NCI-H748 treated with DMSO at 0.1 percent for 48 hours (cell line): ENCODE results near the gene ULBP1.
"Not testable (repeated sequence)": the region's sequence is repeated elsewhere in the genome, so short reads cannot be mapped to it uniquely, and the experiment has no call there.

Source experiments
- DNase-seq: peaks from one replicate; lab custom pipeline; 2025; lab: John Stamatoyannopoulos, UW

Gene ULBP1

DNA sequence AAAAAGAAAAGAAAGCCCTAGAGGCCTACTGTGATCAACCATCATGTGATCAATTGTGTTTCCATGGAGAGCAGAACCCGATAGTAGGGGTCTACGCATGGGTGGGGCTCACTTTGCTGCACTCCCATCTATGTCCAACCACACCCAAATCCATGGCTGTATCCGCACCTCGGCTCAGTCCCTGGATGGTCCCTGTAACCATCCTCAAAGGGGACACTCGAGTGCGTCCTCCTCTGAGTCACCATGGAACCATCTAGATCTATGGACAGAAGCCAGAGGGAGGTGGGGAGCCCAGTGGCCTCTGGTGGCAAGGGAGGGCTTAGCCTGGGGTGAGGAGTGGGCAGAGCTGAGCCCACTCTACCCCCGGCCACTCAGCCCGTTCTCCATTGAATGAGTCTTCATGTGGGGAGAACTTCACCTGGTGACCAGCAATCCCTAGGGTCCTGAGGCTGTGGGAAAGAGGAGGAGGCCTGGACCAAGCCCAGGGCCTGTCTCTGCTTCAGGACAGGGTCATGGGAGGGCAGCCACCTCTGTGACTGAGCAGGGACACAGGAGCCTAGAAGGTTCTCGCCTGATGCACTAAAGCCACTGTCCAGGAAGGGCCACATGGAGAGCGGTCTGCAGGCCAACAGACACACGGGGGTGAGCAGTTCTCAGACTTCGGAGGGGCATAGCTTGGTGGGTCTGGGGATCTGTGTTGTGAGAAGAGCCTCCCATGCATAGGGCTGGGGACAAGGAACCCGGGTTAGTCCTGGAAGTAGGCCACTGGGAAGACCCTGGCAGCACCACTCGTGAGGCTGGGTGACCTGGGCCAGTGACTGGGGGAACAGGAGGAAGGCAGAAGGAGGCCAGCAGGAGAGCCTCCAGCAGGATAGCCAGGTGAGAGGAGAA, 42.3 kb downstream of the ULBP1 start:
- DNase-seq: no peak

- DNase-seq: peak; percentile 14
These were observed 43.3 kb downstream of the ULBP1 start for GRCh38 chr6:150006961-150007464.

GRCh38 chr6:150008588-150008987, 44.8 kb downstream of the ULBP1 start:
- DNase-seq: no peak

- DNase-seq: not testable (repeated sequence)
These were observed 49.4 kb downstream of the ULBP1 start for GRCh38 chr6:150012846-150013784.

GRCh38 chr6:150013785-150014622, 50.3 kb downstream of the ULBP1 start:
- not testable (repeated sequence) for DNase-seq

GRCh38 chr6:150014623-150015280, 51.0 kb downstream of the ULBP1 start:
- not testable (repeated sequence) for DNase-seq

DNA sequence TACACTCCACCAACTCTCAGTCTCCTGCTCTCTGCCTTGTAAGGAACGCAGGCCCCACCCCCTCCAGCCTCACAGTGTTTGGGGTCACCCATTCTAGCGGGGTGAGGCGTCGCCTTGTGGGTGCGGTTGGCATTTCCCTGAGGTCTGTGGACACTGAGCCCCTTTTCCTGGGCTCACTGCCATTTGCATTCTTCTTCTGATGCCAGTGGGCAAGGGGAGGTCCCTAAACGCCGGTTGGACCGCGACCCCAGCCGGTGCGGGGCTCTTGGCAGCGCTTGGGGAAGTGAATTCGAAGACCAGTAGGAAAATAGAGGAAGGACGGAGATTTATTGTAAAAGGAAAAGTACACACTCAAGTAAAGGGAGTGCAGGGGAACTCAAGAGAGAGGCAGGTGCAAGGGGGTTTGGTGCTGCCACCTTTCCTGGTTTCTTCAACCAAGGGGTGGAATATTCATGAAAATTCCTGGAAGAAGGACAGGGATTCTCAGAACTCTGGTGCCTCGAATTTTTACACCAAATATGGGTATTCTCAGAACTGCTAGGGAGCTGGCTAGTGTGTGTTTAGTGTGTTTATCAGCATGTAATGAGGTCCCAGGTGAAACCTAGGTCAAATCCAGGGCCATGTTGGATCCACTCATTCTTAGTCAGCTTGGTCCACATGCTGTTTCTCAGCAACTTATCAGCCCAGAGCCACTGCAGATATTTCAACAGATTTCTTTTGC, 51.7 kb downstream of the ULBP1 start:
- DNase-seq: not testable (repeated sequence)

- DNase-seq: peak; percentile 29
These were observed 52.8 kb downstream of the ULBP1 start for GRCh38 chr6:150016324-150017185.

GRCh38 chr6:150017186-150017521, 53.4 kb downstream of the ULBP1 start:
- not testable (repeated sequence) for DNase-seq

GRCh38 chr6:150018846-150019580, 55.3 kb downstream of the ULBP1 start:
- no peak for DNase-seq

DNA sequence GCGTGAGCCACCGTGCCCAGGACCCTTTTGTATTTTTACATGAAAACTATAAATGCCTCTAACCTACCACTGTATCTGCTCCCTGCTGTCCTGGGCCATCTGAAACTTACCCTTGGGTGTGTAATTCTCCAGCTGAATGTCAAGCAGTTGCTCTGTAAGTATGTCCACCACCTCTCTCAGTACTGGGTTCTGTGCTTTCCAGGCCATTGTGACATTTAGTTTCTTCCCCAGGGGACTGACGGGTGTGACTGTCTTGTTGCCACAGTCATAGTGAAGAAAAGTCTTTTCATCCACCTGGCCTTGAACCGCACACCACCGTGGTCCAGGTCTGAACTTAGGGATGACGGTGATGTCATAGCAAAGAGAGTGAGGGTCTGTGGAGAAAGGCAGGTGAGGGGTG, 58.1 kb downstream of the ULBP1 start:
- DNase-seq: not testable (repeated sequence)
